H7 (cell line): ENCODE measurements around the gene RBPJ. TPM values are rescaled to one million over a fixed set of nuclear protein-coding genes. Genes with fewer than 3 reads are reported as not detected.
"Not testable (repeated sequence)": the region's sequence is repeated elsewhere in the genome, so short reads cannot be mapped to it uniquely, and the experiment has no call there.

ENCODE experiments used
- DNase-seq: peaks from one replicate; pipeline ENCODE4 v3.0.0; 2012
- H3K27me3 ChIP-seq: 2 replicates; pipeline ENCODE4 v1.6.0; 2011; ENCODE audit warnings: mild to moderate bottlenecking, low read length; ENCODE audit not compliant: control insufficient read depth, insufficient read depth
- H3K36me3 ChIP-seq: replicated peaks from 2 replicates; pipeline ENCODE4 v1.5.1; 2011; ENCODE audit warnings: low read length; ENCODE audit not compliant: control insufficient read depth, insufficient read depth
- H3K4me3 ChIP-seq: 2 replicates; pipeline ENCODE4 v1.5.1; 2011; ENCODE audit warnings: low read depth, mild to moderate bottlenecking, control low read depth, low read length, moderate library complexity; ENCODE audit not compliant: insufficient read depth
- total RNA-seq: library from RNA; depleted of rRNA; stranded (reverse); fragments of >200 nt; shearing (Covaris generic); gene quantifications from 2 replicates; pipeline ENCODE4 v1.2.3, GENCODE V29; 2014

The RBPJ gene
- total RNA-seq, 1 experiment from 2014 or later = 65.4 TPM

DNA sequence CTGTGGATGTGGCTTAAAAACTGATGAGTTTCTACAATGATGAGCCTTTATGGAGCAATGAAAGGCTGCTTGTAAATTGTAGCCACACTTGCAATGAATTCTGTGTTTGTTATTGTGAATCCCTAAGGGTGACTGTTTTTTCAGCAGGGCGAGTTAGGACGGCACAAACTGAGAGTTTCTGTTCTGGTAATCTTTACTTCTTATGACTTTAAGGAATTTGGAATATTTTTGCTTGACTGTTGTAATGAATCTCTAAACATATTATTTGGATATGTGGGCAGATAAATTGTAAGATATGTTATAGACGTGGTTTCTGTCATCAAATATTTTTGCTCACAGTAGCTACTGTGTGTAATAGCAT is 22.2 kb downstream of the RBPJ start:
- no peaks in the 10 kb centered on the region for H3K36me3 ChIP-seq
- no peaks in the 10 kb centered on the region for H3K27me3 ChIP-seq
- no peak overlapping the region for H3K4me3 ChIP-seq
- no peak for DNase-seq

DNA sequence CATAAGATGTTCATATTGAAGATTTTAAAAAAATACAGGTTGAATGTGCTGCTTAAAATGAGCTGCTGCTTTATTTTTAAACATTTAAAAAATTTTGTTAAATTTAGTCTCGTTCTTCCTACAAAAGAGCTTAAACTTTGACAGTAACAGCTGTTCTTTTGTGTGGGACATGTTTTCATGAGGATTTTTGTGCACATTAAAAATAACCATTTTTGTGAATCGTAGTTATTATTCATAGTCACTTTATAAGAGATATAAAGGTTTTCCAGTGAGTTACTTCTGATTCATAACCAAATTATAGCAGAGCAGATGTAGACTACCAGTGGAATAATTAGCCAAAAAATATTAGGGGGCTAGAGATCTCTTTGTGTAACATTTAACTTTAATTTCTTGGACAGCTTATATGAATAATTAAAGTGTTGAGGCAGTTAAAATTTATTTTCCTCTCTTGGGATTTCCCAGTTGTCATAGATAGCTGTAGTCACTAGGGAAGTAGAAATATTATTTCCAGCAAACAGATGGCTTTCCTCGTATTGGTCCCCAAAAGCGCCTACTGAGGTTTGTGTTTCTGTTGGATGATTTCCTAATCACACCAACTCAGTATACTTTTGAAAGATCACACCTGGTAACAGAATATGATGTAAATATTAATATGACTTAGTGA is 24.2 kb downstream of the RBPJ start:
- Histone ChIP-seq H3K36me3 (no peaks in the 10 kb centered on the region), H3K27me3 (no peaks in the 10 kb centered on the region), H3K4me3 (no peak overlapping the region)
- DNase-seq = no peak

DNA sequence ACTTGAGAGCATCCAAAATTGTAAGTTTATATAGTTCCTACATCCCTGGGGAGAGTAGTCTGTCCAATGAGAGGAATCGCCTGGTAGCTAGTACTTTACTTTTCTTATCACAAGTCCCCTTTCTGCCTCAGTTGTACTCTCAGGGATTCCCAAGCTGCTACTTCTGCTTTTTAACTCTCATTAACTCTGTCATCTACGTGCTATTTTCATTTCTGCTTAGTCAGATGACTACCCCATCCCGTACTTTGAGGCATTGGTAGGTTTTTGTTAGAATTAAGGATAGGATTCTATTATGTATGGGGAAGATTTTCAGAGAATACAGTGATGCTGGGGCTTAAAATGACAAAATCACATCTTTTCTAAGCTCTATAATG is 24.7 kb downstream of the RBPJ start:
- H3K27me3 ChIP-seq = no peaks in the 10 kb centered on the region
- no peaks in the 10 kb centered on the region for H3K36me3 ChIP-seq
- no peak overlapping the region for H3K4me3 ChIP-seq
- DNase-seq = no peak

DNA sequence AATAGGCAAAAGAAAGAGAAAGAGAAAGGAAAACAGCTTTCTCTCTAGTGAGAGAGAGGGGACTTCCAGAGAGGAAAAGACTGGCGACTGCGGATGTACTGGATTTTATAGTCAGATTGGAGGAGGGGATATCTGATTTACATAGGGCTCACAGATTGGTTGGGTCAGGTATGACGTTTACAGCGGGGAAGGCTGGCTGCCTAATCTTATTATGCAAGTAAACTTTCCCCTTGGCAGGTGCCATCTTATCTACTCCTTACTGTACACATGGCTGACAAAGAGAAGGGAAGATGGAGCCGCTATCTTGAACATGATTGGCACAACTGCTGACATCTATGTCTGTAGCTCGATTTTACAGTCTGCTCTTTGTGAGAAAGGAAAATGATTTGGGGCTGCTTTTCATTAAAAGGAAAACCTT is 25.4 kb downstream of the RBPJ start:
- DNase-seq = peak; percentile 72
- Histone ChIP-seq H3K27me3 (no peaks in the 10 kb centered on the region), H3K36me3 (no peaks in the 10 kb centered on the region), H3K4me3 (no peak overlapping the region)

DNA sequence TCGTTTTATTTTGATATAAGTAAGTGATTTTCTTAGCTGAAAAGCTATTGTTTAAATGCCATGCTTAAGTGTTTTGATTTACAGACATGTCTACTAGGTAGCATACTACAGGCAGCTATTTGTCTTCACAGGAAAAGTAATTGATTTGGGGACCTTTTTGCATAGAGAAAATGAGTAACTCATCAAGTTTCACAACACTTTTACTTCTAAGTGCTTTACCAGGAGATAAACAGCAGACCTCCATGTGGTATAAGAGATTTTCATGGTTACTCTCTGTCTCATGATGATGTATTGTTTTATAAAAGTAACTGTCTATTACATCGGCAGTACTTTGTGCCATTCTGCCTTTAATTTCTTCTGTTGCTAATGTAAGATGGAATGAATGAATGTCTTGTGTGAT is 28.7 kb downstream of the RBPJ start:
- Histone ChIP-seq H3K27me3 (no peaks in the 10 kb centered on the region), H3K36me3 (no peaks in the 10 kb centered on the region), H3K4me3 (no peak overlapping the region)
- no peak for DNase-seq

DNA sequence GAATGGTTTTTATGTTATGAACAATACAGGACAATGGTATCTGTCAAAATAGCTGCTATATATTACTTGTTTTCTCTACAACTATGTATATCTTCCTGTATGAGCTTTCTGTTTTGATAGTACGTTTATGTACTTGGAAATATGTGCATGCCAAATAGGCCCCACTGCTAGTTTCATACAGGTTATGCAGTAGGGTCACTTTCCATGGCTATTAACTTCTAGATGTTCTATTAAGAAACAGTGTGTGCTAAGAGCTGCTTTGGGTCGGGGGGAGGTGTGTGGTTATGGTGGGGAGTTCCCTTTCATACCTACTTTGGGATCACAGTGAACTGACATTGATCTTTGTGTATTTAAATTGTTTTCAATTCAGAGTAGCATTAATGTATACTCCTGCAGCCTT is 30.9 kb downstream of the RBPJ start:
- no peak overlapping the region for H3K4me3 ChIP-seq
- H3K27me3 ChIP-seq = no peaks in the 10 kb centered on the region
- no peak for DNase-seq
- no peaks in the 10 kb centered on the region for H3K36me3 ChIP-seq

DNA sequence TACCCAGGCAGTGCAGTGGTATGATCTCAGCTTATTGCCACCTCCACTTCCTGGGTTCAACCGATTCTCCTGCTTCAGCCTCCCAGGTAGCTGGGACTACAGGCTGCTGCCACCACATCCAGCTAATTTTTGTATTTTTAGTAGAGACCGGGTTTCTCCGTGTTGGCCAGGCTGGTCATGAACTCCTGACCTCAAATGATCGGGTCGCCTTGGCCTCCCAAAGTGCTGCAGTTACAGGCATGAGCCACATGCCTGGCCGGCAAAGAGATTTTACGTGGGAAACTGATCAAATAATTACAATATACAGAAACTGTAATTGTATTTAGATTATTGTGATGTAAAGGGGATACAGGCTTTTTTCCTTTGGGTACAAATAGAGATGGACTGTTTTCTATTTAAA is 33.7 kb downstream of the RBPJ start:
- no peak for DNase-seq
- Histone ChIP-seq H3K4me3 (no peak overlapping the region), H3K27me3 (no peaks in the 10 kb centered on the region), H3K36me3 (no peaks in the 10 kb centered on the region)

DNA sequence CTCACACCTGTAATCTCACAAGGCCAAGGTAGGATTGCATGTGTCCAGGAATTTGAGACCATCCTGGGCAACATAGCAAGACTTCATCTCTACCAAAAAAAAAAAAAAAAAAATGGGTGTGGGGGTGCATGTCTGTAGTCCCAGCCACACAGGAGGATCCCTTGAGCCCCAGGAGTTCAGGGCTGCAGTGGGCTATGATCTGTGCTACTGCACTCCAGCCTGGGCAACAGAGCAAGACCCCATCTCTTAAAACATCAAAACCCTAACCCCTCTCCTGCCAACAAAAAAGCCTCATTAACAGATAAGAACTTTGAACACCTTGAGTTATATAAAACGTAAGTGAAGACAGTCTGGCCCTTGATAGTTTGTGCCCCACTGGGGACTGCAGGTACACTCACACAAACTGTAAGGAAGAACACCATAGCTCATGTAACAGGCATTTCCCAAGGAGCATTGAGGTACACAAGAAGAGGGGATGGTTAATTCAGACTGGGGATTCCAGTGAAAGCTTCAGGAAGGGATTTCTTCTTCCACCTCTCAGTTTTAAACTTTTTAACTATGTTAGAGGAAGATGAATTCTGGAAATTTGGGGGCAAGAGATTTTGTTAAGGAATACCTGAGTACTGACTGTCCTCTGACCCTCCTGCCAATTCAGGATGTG is 34.7 kb downstream of the RBPJ start:
- no peaks in the 10 kb centered on the region for H3K36me3 ChIP-seq
- H3K4me3 ChIP-seq = no peak overlapping the region
- H3K27me3 ChIP-seq = no peaks in the 10 kb centered on the region
- DNase-seq = no peak

DNA sequence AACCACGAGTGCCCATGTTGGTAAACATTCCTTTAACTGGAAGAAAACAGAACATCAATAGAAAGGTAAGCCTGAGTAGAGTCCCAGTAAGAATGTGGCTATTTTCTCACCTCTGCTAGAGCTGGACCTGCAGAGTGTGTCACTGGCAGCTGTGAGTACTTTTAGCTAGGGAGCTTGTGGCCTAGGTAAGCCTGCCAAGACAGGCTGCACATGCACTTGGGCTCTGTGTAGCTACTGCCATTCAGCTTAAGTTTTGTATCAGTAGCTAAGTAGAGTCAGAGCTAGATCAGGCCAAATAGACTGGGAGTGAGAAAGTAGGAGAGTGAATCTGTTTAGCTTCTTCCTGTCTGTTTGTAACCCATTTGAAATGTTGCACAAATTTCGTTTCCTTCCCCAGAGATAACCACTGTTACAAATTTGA is 35.3 kb downstream of the RBPJ start:
- Histone ChIP-seq H3K27me3 (no peaks in the 10 kb centered on the region), H3K36me3 (no peaks in the 10 kb centered on the region), H3K4me3 (no peak overlapping the region)
- DNase-seq = no peak

DNA sequence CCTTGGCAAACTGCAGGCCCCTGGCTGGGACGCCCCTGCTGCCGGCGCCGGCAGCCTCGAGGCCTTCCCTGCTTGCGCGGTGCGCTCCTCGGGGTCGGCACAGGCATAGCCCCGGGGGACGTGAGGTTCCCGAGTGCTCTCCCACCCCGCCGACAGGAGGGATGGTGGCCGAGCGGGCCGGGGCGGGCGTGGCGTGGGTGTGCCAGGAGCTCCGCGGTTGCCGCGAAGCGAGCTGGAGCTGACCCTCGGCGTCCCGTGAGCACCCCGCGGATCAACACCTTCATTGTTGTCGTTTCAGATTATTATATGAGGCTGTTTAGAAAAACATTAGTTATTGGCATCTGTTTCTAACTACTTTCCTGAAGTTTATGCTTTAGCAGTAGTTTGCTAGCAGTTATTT is 38.7 kb downstream of the RBPJ start:
- H3K27me3 ChIP-seq, H3K36me3 ChIP-seq: not testable (repeated sequence)
- peak; percentile 51 for DNase-seq
- peak overlapping the region; percentile 12; the same call in 1 of the 2 replicates for H3K4me3 ChIP-seq

DNA sequence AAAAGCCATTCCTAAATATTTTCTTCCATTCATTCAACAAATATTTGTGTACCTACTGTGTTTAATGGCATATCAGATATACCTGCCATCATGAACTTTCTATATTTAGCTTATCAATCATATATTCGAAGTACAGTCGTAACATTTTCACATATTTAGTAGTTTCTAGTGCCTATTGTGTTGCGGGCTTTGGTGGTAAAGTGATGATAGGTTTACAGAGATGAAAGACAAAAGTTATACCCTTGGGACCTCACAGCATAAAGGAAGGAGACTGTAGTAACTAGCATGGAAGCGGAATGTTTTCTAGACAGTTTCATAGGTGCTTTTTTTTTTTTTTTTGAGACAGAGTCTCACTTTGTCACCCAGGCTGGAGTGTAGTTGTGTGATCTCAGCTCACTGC is 39.5 kb downstream of the RBPJ start:
- Histone ChIP-seq H3K27me3 (no peaks in the 10 kb centered on the region), H3K36me3 (no peaks in the 10 kb centered on the region), H3K4me3 (no peak overlapping the region)
- DNase-seq = no peak

DNA sequence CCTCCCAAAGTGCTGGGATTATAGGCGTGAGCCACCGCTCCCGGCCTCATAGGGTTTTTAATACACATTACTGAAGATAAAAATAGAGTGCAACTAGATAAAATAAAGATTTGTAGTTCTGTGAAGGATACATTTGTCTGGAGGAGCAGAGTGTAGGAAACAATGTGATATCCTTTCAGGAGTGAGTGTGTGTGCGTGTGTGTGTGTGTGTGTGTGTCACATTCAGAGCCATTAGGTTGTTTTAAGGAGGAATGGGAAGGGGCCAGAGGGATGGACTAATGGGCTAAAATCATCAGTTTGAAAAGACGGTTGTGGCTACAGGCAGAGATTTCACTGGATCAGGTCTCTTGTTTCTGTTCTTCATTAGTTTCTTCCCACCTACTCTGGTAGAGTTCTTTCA is 40.0 kb downstream of the RBPJ start:
- Histone ChIP-seq H3K4me3 (no peak overlapping the region), H3K36me3 (no peaks in the 10 kb centered on the region), H3K27me3 (no peaks in the 10 kb centered on the region)
- DNase-seq = no peak

DNA sequence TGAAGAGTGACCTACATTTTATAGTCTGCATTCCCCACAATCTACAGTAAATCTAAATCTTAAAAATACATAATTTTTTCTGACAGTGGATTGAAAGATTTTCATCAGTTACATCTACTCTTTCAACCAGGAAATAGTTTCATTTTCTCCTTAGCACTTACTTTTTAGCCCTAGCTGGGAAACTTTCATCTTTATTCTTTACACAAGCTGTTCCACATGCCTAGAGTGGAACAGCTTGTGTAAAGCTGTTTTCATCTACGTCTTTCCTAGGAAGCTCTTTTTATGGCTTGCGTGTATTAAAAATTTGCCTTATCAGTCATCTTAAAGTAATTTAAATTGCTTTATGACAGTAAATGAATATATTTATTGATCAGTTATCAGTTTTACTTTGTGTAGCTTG is 40.5 kb downstream of the RBPJ start:
- H3K4me3 ChIP-seq = no peak overlapping the region
- no peaks in the 10 kb centered on the region for H3K27me3 ChIP-seq
- H3K36me3 ChIP-seq = no peaks in the 10 kb centered on the region
- no peak for DNase-seq

DNA sequence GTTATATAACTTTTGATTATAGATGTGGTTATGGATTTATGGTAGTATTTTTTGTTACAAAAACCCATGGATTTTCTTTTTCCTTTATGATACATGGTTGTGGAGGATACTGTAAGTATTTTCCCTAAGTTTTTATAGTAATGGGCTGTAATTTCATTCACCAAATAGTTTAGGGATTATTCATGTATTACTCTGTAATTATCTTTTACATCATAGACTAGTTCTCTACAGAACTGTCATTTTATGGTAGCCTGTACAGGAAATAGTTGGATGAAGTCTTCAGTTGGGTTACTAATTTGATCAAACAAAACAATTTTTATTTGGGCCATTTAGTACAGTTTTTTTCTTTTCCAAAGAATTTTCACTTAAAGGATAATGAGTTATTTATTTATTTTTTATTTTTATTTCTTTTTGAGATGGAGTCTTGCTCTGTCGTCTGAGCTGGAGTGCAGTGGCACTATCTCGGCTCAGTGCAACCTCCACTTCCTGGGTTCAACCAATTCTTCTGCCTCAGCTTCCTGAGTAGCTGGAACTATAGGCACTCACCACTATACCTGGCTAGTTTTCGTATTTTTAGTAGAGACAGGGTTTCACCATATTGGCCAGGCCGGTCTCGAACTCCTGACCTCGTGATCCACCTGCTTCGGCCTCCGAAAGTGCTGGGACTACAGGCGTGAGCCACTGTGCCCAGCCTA is 42.1 kb downstream of the RBPJ start:
- H3K4me3 ChIP-seq = no peak overlapping the region
- H3K27me3 ChIP-seq = no peaks in the 10 kb centered on the region
- no peak for DNase-seq
- H3K36me3 ChIP-seq = no peaks in the 10 kb centered on the region

DNA sequence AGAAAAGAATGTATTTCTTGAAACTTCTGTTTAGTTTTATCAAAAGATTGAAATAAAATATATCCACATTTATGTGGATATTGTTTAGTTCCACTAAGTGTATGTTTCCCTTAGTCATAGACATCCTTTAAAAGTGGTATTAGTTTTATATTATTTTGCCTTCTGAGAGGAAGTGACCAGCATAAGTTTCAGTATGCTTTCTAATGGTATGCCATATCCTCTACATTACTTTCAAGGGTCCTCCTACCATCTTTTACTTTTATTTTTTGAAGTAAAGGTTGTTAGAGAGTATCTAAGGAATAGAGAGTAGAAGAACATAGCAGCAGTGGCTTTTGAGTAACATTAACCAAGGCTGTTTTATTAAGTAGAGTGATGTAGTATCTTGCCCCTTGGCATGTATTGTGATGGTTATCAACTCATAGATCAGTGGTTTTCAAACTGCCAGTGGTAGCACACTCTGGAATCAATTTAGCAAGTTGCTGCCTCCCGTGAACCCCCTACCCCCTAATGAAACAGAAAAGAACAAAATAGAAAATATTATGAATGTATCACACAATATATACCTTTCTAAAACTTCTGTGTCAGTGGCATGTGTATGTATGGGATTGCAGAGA is 44.8 kb downstream of the RBPJ start:
- H3K27me3 ChIP-seq = no peaks in the 10 kb centered on the region
- H3K36me3 ChIP-seq = no peaks in the 10 kb centered on the region
- no peak for DNase-seq
- H3K4me3 ChIP-seq = no peak overlapping the region
